8988T (cell line): ENCODE results near the gene RBPJL.

ENCODE experiments used
- DNase-seq: peaks from one replicate; pipeline ENCODE4 v3.0.0; 2011

RBPJL gene

DNA sequence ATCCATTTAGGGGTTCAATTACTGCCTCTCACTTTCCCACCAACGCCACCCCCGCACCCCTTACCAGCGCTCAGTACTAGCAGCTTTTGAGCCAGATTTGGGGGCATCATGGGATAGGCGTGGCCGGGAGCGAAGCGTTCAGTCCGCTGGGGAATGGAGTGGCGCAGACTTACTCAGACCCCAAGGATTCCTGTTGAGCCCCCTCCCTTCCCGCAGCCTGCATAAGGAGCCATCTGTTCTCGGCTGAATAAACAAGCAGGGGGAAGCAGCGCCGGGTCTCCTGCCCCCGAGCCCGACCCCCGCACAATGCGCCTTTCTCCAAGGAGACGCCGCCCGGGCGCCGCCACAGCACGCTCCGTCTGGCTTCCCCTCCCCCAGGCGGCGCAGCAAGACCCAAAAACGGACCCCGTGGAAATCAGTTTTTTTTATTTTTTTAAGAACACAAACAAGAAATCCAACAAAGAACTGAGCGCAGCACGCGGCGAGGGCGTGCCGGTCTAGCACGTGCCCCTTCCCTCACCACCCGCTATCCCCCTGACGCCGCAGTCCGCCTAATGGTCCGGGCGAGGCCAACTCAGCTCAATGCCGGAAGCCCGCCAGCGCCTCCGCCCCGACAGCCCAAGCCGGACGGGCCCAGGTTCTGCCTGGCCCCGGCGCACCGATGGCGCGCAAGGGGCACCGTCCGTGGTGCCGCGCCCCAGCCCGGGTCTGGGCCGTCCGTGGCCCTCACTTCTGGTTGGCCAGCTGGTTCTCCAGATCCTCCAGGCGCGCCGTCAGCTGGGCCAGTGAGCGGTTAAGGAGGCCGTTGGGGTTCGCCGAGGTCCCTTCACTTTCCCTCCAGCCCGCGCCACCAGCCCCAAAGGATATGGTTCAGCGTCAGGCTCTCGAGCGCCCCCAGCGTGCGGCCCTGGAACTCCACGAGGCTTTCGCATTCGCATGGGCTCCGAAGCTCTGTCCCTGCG is 13.3 kb upstream of the RBPJL start:
- DNase-seq: peak; percentile 96

DNA sequence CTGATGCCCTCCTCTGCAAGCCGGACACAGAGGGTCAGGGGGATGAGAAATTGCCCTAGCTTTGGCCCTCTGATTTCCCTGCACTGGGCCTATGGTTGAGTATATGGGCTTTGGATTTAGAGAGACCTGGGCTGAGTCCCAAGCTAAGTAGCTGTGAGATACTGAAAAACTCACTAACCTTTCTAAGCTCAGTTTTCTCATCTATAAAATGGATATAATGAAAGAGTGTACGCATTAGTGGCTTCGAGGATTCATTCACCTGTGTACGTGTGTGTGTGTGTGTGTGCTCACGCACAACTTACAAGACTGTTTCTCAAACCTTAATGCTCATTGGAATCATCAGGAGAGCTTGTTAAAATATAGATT is 12.7 kb upstream of the RBPJL start:
- no peak for DNase-seq

DNA sequence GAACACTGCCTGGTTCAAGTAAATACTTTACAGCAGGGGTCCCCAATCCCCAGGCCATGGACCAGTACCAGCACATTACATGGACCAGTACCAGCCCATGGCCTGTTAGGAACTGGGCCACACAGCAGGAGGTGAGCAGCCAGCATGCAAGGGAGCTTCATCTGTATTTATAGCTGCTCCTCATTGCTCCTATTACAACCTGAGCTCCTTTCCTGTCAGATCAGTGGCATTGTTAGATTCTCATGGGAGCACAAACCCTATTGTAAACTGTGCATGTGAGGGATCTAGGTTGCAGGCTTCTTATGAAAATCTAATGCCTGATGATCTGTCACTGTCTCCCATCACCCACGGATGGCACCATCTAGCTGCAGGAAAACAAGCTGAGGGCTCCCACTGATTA is 12.0 kb upstream of the RBPJL start:
- no peak for DNase-seq

DNA sequence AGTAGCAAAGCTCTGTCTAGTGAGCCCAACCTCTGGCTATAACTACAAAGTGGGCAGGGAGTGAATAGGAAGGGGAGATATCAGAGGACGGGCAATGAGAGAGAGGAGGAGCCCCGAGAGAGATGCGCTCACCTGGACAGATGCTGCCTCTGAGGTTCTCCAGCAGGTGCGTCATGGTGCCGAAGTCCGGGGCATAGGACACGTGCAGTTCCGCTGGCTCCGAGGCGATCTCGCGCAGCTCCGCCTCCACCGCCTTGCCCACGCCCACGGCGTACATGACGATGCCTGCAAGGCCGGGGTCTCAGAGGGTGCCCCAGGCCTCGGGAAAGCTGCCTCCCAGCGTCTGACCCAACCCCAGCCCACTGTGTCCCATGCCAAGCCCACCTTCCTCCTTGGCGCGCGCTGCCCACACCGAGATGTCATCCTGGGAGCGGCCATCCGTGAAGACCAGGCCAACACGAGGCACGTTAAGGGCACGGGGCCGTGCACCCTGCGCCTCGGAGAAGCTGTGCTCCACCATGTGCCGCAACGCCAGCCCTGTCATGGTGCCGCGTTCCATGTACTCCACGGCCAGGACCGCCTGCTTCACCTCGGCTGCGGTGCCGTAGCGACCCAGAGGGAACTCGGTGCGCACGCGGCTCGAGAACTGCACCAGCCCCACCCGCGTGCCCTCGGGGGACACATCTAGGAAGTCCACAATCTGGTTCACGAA is 8.7 kb upstream of the RBPJL start:
- no peak for DNase-seq

DNA sequence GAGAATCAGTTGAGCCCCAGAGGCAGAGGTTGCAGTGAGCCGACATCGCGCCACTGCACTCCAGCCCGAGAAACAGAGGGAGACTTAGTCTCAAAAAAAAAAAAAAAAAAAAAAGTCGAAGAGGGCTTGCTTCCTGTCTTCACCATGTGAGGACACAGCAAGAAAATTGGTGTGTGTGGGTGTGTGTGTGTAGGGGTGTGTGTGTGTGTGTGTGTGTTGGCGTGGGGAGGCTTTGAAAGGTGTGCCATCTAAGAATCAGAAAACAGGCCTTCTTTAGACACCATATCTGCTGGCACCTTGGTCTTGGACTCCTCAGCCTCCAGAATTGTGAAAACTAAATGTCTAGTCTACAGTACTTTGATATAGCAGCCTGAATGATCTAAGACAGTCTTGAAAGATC is 6.9 kb upstream of the RBPJL start:
- no peak for DNase-seq

DNA sequence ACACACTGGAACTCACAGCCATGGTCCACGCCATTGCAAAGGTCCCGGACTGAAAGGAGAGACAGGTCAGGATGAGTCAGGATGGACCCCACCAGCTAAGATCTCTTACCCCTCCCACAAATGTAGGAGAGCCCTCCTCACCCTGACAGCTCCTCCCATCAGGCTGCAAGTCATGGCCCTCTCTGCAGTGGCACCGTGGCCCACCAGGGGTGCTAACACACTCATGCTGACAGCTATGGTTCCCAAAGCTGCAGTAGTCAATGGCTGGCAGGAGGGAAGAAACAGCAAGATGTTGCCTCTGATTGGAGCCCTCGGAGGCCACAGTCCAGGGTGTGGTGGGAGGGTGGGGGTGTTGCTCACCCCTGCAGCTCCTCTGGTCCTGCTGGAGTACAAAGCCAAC is 5.7 kb upstream of the RBPJL start:
- DNase-seq: peak; percentile 84

DNA sequence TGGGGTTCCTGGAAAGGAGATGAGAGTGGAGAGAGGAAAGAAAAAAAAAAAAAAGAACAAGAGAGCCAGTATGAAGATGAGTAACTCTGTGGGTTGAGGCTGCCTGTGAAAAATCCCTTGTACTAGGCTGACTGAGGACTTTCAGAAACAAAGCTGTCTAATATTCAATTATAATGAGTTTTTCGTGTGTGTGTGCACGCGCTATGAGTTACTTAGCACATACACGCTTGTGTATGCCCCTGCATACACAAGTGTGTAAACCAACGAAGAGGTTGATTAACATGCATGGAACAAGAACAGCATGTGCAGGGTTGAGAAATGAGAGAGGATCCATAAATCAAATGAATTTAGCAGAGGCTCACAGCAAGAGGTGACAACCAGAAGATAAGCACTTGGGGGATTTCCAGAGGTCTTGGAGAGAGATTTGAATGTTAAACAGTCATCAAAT is 4.8 kb upstream of the RBPJL start:
- DNase-seq: no peak

DNA sequence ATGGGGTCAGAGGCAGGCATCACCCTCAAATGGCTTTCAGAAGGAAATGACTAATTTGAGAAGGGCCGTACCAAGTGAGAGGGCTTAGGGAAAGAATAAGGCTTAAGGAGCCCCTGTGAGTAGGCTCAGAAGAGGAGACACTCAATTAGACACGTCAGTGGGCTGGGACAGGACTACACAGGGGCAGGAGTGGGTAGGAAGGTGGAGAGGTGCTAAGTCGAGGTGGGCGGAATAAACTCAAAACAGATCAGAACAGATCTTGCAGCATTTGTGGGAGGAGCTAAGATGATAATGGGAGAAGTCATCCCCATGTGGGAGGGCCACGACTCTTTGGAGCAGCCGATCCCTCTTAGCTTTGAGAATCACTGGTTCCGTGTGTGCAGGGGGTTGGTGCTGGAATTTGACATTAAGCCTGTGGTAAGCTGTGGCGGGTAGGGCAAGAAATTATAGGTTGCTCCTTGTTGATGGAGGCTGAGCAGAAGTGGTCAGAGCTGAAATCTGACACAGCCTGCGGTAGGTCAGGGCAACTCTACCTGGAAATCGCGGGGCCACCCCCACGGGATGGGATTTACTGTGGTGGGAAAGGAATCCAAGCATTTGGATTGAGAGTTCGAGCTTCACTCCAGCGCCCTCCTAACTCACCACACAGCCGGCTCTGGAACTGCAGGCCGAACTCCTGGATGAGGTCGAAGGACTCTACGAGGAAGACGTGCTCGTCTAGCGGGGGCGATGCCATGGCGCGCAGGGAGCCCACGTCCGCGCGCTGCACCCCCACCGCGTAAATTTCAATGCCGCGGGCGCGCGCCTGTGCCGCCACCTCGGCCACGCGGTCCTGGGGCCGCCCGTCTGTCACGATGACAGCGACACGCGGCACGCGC is 2.8 kb upstream of the RBPJL start:
- DNase-seq: no peak

DNA sequence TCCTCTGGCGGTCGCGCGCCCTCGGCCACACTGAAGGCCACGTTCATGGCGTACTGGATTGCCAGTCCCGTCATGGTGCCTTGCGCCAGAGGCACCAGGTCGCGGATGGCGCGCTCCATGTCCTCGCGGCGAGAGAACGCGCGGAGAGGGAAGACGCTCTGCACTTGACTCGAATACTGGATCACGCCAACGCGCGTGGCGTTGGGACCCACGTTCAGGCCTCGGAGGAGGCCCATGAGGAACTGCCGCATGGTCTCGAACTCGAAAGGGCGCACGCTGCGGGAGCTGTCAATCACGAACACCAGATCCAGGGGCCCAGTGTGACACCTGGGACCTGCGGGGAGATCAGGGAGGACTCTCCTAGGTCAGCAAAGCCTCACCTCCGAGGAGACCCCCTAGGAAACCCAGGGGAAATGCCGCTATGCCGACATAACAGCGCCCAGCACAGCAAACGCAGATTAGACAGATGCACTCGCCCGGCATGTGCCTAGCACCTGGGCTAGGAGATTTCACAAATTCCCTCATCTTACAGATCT is 2.1 kb upstream of the RBPJL start:
- no peak for DNase-seq

DNA sequence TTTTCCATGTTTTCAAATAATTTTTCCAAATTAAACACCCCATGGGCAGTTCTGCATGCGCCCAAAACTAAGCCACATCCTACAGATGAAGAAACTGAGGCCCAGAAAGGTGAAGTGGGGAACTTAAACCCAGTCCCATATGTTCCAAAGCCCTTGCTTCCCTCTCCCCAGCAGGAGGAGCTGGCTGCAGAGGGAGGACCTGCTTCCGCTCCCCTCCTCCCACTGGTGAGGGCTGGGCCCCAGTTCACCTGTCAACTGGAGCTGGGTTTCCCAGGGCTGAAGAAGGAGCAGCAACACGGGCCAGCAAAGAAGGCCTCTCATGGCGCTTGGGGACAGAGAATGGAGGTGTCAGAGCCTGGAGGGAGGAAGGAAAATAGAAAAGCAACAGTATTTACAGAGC is 1.4 kb upstream of the RBPJL start:
- no peak for DNase-seq

DNA sequence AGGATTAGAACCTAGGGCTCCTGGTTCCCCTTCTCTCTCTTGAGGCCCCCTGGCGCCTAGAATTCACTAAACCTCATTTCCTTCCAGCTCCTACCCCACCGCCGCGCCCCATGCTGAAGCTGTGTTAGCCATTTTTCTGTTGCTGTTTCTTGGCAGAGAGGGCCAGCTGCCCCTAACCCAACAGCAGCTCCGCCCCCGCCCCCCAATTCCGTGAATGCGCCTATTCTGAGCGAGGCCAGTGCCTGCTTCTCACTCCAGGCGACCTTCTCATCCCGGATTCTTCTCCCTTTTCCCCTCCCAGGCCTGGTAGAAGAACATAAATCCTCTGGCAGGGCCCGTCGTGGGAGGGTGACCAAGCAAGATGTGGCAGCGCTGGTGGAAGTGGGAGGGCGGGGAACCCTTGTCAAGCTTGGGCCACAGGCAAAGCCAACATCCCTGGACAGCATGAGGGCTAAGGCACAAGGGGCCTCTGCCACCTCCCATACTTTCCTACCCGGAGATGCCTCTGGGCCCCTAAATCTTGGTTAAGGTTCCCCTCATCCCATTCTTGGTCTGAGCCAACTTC is 518 bp downstream of the RBPJL start:
- no peak for DNase-seq

DNA sequence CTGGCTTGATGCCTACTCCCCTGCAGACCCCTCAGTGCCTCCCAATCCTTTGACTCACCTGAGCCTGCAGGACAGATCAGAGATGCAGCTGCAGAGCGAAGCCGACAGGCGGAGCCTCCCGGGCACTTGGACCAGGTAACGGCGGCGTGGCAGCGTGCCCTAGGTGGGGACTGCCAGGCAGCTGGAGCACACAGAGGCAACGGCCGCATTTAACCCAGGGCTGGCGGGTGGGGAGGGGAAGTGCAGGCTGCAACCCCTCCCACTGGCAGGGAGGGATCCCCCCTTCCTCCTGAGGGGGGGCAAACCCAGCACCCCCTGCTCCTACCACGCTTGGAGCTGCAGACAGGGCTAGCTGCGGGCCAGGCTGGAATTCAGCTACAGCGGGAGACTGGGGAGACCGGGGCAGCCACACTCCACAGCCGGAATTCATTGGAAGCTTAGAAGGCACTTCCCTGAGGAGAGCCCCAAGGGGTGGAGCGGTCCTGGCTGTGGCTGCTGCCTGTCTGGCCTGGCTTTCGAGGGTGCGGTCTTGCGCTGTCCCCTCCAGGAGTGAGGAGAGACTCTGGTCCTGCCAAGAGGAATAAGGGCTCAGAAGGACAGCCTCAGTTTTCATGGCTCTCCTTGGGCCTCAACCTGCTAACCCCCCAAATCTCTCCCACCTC is 1.6 kb downstream of the RBPJL start, which contains the start of gene MATN4:
Gene MATN4 (minus strand): TSS at position 183 of the 662 bp plus-strand sequence. CDS start 2,717 bp downstream, outside the sequence.
- DNase-seq: no peak

DNA sequence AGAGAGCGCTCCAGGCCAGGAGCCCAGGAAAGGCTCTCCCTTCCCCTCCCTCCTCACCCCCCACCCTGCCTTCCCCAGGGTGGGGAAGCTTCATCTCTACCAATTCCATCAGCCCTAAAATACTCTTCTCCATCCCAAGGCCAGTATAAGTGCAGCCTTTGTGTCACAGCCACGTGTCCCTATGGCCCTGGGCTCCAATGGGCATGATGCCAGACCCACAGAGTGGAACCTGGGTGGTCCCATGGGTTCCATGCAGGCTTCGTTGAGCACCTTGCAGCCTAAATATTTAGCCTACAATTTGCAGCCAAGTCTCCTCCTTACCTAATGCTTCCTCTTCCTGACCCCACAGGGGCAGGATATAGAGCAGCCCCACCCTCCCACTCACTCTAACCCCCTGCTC is 2.4 kb downstream of the RBPJL start:
- no peak for DNase-seq

DNA sequence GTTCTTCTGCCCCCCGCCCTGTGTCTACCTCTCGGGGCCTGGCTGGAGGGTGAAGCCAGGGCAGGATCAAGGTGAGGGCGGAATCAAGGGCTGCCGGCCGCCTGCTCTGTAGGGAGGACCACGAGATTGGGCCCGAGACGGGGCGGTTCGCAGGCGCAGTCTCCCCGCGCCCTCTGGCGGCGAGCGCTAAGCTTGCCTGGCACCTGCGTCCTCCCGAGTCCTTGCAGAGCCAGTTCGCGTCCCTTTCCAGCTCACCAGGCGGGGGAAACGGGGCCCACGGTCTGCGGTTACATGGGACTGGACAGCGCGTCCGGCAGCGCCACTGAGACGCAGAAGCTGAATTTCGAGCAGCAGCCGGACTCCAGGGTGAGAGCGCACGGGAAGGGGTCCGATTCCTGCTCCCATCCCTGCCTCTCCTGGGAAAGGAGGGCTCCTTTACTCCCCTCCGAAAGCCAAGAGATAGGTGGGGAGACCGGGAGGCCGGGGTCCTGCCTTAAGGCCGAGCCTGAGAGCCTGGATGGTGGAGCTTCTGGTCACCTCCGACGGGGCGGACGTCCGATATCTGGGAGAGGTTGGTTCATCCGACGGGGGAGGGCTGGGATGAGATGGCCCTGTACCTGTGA is 5.1 kb downstream of the RBPJL start:
- DNase-seq: peak; percentile 95

DNA sequence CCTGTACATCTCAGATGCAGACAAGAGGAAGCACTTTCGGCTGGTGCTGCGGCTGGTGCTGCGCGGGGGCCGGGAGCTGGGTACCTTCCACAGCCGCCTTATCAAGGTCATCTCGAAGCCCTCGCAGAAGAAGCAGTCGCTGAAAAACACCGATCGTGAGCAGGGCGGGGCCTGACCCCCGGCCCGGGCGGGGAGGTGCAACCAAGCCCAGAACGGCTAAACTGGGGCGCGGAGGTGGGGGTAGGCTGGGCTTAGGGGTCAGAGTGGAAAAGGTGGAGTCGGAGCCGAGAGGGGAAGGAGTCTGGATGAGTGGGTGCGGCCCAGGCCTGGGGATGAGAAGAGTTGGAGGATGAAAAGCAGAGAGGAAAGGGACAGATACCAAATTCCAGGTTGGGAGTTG is 5.6 kb downstream of the RBPJL start:
- DNase-seq: no peak

DNA sequence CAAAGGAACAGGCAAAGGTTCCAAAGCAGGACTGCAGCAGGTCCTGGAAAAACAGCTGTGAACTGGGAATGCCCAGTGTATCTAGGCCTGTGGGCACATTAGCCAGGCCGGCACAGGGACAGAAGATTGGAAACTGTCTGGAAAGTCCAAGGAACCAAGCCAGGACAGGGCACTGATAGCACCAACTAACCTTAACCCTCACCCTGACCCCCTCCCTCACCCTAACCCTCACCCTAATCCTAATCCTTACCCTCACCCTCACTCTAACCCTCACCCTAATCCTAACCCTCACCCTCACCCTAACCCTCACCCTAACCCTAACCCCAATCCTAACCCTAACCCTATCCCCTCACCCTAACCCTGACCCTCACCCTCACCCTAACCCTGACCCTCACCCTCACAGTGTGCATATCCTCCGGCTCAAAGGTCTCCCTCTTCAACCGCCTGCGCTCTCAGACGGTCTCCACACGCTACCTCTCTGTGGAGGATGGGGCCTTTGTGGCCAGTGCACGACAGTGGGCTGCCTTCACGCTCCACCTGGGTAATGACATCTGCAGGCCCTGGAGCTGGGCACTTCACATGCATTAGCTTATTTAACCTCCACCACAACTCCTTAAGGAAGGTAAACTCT is 6.5 kb downstream of the RBPJL start:
- DNase-seq: no peak

DNA sequence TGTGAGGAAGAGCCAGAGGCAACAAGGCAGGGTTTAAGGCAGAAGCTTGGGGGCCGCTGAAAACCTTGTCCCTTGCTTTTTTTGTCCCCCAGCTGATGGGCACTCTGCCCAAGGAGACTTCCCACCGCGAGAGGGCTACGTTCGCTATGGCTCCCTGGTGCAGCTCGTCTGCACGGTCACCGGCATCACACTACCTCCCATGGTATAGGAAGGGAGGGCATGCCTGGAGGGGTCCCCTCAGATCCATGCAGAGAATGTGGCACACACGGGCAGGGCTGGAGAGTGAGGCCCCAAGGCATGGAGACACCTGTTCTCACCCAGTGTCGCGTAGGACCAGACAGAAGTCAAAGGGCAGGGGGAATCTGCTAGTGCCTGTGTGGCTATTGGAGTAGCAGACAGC is 7.3 kb downstream of the RBPJL start:
- no peak for DNase-seq

DNA sequence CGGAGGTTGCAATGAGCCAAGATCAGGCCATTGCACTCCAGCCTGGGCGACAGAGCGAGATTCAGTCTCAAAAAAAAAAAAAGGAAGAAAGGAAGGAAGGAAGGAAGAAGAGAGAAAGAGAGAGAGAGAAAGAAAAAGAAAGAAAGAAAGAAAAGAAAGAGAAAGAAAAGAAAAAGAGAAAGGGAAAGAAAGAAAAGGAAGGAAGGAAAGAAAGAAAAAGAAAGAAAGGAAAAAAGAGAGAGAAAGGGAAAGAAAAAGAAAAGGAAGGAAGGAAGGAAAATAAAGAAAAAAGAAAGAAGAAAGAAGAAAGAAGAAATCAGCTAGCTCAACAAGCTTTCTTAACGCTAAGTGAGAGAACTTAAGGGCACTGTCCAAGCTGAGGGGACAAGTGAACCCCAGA is 9.0 kb downstream of the RBPJL start:
- DNase-seq: no peak

DNA sequence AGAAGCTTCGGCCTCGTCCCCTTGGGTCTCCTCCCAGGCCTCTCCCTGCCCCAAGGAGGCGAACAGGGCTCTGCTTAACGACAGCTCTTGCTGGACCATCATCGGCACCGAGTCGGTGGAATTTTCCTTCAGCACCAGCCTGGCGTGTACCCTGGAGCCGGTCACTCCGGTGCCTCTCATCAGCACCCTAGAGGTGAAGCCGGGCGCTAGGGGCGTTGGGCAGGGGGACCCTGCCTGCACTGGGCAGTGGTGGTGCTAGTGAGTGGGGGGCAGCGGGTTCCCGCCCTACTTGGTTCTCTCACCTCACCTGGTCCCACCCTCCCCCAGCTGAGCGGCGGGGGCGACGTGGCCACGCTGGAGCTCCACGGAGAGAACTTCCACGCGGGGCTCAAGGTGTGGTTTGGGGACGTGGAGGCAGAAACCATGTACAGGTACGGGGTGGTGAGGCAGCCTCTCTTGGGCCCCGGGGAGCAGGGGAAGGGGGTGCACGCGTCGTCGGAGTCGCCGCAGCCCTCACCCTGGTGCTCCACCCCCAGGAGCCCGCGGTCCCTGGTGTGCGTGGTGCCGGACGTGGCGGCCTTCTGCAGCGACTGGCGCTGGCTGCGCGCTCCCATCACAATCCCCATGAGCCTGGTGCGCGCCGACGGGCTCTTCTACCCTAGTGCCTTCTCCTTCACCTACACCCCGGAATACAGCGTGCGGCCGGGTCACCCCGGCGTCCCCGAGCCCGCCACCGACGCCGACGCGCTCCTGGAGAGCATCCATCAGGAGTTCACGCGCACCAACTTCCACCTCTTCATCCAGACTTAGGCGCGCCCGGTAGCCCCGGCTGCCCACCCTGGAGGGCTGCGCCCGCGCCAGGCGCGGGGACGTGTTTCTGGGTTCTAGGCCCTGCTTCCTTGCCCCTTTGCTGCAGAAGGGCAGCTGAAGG is 9.8 kb downstream of the RBPJL start:
- DNase-seq: no peak

DNA sequence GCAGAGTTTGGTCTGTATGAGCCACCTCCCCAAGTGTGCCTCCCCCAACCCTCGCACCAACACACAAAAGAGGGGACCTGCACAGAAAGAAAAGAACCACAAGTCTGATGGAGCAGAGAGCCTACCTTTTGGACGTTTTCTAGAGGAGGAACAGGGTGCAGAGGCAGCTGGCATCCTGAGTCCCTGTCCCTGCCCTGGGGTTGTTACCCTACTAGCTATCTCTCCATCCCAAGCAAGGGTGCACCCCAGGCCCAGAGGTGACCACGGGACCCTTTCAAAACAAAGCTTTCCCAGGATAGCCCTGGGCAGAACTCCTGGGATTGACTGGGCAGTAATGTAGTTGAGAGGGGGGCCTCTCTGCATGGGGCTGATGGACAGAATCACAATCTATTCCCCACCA is 11.2 kb downstream of the RBPJL start:
- DNase-seq: no peak
